Coronary artery (tissue), 2 donors: ENCODE results near the gene GAPDH.

Experiments used
- DNase-seq: peaks from one replicate; pipeline ENCODE4 v3.0.0-alpha.2; 2017; ENCODE audit warnings: low spot score
- H3K27ac ChIP-seq, 2 donors: fragments of 200-600 bp; sonication (generic); one replicate each; pipeline ENCODE4 v1.5.1; 2016 to 2019
- H3K4me3 ChIP-seq: fragments of 200-600 bp; sonication (generic); 2 replicates; pipeline ENCODE4 v1.5.1; 2016; ENCODE audit warnings: mild to moderate bottlenecking, moderate library complexity
- CTCF ChIP-seq: fragments of 200-600 bp; sonication (generic); IDR thresholded peaks from one replicate; pipeline ENCODE4 v1.5.1; 2019; ENCODE audit warnings: antibody characterized with exemption

The GAPDH gene

DNA sequence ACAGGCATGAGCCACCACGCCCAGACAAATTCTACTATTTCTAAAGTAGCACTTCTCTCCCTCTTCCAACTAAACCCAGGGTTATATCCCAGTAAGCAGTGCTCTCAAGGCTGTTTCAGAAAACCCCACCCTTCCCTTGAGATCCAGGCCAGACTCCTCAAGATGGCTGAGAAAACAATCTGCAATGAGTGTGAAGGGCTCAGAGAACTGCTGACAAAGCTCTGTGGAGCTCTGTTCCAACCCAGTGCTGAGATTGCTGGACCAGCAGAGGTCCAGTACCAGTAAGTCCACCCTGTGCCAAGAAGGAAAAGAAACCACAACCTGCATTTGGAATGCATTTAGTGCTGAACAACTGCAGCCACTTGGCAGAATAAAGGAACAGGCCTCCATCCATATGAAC is 25.2 kb downstream of the GAPDH start:
- DNase-seq: no peak
- Histone ChIP-seq H3K27ac (no peak overlapping the region), H3K4me3 (no peak overlapping the region)
- TF ChIP-seq CTCF: no peak

GRCh38 chr12:6560501-6561205 is 26.3 kb downstream of the GAPDH start:
- TF ChIP-seq CTCF: no peak
- DNase-seq: no peak
- H3K27ac ChIP-seq: no peak overlapping the region
- no peak overlapping the region for H3K4me3 ChIP-seq

DNA sequence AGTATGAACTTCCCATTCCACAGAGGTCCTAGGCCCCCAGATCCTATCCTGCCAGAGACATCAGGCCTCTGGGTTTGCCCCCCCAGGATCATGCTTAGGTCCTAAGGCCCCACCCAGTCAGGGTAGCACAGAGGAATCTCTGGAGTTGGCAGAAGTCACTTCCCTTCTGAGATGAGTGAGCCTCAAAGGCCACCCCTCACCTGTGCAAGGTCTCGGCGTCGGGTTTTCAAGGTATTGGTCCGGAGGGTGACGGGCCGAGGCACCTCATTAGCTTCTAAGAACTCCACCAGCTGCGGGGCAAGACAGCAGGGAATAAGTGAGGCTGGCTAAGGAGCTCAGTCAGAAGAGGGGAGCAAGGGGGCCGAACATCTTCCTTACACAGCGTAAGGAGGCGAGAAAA is 28.6 kb downstream of the GAPDH start:
- no peak overlapping the region for H3K27ac ChIP-seq
- DNase-seq: no peak
- no peak overlapping the region for H3K4me3 ChIP-seq
- no peak for TF ChIP-seq CTCF

DNA sequence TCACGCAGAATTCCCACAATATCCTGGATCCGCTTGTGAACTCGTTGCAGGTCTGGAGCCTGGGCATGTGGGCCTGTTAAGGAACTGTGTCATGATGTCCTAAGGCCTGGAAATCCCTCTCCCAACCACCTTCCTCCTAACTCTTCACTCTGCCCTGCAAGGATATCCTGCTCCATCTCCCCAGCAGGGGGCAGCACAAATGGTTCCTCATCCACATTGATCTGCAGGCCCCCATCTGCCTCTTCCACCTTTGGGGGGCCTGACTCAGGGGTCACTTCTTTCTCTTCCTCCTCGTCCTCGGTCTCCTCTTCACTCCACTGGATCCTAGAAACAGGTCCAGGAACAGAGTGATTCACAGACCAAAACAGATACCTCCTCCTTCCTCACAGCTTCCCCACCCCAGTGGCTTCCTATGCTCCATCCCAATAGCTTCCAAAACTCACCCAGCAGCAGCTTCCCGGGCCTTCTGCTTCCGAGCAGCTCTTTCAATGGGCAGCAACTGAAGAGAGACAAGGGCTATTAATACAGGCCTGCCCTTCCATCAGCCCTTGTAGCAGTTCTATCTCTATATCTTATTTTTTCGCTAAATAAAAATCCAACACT is 29.2 kb downstream of the GAPDH start:
- no peak overlapping the region for H3K27ac ChIP-seq
- no peak for DNase-seq
- no peak overlapping the region for H3K4me3 ChIP-seq

GRCh38 chr12:6567112-6567670 is 32.9 kb downstream of the GAPDH start:
- peak overlapping the region; percentile 86 for H3K4me3 ChIP-seq
- DNase-seq: no peak
- no peak overlapping the region for H3K27ac ChIP-seq
- no peak for TF ChIP-seq CTCF

More for the DNA sequence above, 29.2 kb downstream of the GAPDH start:
- TF ChIP-seq CTCF: peak; percentile 63

DNA sequence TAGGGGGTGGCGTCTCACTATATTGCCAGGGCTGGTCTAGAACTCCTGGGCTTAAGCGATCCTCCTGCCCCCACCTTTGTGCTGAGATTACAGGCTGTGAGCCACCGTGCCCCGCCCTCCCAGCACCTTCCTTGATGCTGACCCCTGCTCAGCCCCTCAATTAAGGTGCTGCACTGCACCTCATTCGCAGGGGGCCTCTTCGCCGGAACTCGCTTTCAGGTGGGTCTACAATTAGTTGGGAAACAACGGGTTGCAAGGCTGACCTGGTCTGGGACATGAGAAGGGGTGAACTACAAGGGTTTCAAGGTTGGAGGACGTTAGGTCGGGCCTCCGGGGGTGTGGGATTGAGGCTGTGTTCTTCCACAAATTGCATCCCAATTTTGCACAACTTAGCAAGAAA is 35.0 kb downstream of the GAPDH start:
- no peak for DNase-seq
- no peak for TF ChIP-seq CTCF
- Histone ChIP-seq H3K4me3 (no peak overlapping the region), H3K27ac (no peak overlapping the region)

DNA sequence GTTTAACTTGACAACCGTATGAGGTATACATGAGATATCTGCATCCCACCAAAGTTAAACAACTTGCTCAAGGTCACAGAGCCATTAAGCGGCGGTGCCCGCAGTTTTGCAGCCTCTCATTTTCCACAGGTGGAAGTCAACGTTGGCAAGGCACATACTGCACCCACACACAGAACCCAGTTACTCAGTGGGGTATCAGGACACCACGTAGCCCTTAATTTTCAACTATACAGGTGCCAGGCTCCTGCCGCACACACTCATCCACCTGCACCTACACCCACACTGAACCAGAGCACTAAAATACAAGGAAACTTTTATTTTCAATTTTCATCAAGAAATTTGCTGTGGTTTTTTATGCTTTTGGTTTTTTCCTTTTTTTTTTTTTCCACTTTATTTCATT is 35.5 kb downstream of the GAPDH start:
- Histone ChIP-seq H3K4me3 (no peak overlapping the region), H3K27ac (no peak overlapping the region)
- TF ChIP-seq CTCF: no peak
- DNase-seq: no peak
